HG03432 (cell line): ENCODE measurements around the gene TBK1.

Experiments
- ATAC-seq: cut with Tn5 transposase; IDR thresholded peaks from one replicate; pipeline ENCODE4 v1.9.1; 2021; ENCODE audit warnings: mild to moderate bottlenecking, moderate library complexity; ENCODE audit not compliant: unreplicated experiment

The TBK1 gene

GRCh38 chr12:64451687-64452558, at the start of gene TBK1:
TBK1 (plus strand) TSS chr12:64452120; CDS start chr12:64455871, 3,751 bp downstream.
- ATAC-seq, result peak; percentile 95

GRCh38 chr12:64402181-64402580, 49.7 kb upstream of the TBK1 start:
- no peak for ATAC-seq

DNA sequence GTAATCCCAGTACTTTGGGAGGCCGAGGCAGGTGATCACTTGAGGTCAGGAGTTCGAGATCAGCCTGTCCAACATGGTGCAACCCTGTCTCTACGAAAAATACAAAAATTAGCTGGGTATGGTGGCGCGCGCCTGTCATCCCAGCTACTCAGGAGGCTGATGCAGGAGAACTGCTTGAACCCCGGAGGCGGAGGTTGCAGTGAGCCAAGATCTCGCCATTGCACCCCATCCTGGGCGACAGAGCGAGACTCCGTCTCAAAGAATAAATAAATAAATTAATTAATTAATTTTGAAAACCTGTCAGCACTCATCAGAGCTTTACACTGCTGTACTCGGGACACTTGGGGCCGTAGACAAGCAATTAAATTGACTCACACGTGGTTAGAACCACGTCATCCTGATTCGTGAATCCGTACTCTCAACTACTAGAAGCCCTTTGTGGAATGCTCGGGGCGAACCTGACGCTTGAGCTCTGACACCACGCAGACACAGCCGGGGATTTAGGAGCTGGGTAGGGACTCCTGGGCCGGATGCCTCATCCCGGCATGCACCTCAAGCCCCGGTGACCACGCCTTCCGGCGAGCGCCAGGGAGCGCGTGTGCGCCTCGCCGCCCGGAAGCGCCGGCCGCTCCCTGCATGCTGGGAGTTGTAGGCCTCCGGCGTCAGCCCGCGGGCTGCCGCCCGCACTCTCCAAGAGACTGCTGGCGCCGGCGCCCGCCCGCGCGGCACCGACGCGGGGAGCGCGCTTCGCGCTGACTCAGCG, 48.0 kb upstream of the TBK1 start, which contains the start of gene XPOT:
XPOT (plus strand) TSS at position 686 of the 763 bp plus-strand sequence. CDS start 5,644 bp downstream, outside the sequence.
- ATAC-seq, result peak; percentile 96

GRCh38 chr12:64404470-64405256, 47.3 kb upstream of the TBK1 start:
- peak; percentile 37 for ATAC-seq

DNA sequence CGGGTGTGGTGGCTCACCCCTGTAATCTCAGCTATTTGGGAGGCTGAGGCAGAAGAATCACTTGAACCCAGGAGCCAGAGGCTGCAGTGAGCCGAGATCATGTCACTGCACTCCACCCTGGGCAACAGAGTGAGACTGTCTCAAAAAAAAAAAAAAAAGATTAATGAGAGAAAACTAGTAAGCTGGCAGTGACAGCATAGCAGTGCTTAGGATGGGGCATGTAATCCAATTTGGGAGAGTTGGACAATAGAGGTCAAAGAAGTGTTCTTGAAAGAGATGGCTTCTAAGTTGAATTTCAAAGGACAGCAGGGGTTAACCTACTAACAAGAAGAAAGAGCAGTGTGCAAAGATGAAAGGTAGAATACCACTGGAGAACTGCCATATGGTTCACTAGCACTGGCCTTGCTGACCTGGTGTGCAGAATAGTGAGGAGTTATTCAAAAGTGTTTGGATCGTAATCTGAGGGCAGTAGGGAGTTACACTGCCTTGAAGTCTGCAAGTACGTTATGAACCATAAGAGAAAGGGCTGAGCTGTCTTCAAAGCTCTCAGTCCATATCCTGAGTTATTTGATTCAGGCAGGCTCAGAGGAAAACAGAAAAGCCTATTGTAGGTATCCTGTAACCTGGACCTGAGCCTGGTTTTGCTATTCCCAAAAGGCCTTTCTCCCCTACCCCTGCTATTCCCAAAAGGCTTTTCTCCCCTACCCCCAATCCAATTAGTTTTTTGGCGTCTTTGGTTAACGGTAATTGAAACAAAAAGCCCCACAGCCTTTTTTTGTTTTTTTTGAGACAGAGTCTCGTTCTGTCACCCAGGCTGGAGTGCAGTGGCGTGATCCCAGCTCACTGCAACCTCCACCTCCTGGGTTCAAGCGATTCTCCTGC, 44.3 kb upstream of the TBK1 start:
- no peak for ATAC-seq

DNA sequence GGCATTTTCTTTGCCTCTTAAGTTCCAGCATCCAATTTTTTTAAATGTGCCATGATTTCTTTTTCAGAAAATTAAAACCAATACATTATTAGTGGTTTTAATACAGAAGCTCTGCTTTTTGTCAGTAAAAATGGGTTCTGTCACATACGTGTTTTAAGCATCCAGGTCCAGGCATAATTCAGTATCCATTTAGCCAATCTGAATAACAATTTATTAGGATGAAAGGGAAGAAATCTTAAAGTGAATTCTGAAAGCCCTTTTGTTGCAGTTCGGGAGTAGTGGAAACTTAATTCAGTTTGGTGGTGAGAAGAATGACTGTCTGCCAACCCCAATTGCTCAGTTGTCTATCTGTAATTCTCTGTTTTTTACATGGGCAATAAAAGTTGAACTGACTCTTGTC, 40.5 kb upstream of the TBK1 start:
- no peak for ATAC-seq

GRCh38 chr12:64412459-64412858, 39.5 kb upstream of the TBK1 start:
- ATAC-seq, result no peak

- ATAC-seq, result no peak
Observed at GRCh38 chr12:64413884-64414283, 38.0 kb upstream of the TBK1 start.

DNA sequence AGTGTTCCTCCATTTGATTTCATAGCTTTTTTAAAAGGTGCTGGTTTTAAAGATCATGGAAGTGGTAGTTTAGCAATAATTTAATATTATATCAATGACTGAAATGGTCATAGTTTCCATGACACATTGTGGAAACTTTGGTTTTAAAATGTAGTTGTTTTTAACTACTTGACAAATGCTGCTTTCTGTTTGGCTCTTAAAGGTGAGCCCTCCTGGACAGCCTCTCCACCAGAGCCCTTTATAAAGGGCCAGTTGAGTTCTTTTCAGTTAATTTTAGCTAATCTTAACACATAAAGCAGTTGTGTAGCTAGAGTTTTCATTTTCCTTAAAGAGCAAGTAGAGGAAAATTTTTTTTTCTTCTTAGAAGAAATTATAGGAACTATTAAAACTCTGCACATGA, 33.7 kb upstream of the TBK1 start:
- no peak for ATAC-seq

DNA sequence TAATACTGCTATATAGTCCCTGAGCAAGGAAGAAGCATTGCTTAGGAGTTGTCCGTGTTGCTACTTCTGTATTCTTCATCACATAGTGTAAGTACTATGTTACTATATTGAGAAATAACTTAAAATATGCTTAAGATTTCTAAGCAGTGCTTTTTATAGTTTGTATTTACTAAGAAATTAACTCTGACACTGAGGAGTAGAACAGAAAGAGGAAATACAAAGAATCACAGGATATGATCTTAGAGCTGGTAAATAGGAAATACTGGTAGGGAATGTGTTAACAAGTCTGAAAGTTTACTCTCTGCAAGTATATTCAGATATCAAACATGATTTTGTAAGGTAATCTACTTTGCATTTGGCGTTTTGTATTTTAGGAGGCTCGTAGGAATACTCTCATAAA, 32.2 kb upstream of the TBK1 start:
- ATAC-seq, result no peak

- ATAC-seq, result no peak
Observed at GRCh38 chr12:64427988-64428387, 23.9 kb upstream of the TBK1 start.

- no peak for ATAC-seq
Observed at GRCh38 chr12:64428956-64429355, 23.0 kb upstream of the TBK1 start.

DNA sequence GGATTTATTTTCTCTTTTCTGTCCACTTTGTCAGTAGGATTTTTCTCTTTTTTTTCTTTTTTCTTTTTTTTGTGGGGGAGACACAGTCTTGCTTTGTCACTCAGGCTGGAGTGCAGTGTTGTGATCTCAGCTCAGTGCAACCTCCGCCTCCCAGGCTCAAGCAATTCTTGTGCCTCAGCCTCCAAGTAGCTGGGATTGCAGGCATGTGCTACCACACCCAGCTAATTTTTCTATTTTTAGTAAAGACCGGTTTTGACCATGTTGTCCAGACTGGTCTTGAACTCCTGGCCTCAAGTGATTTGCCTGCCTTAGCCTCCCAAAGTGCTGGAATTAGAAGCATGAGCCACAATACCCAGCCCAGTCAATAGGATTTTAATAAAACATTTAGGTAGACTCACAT, 21.0 kb upstream of the TBK1 start:
- no peak for ATAC-seq

- no peak for ATAC-seq
Observed at GRCh38 chr12:64431791-64432190, 20.1 kb upstream of the TBK1 start.

DNA sequence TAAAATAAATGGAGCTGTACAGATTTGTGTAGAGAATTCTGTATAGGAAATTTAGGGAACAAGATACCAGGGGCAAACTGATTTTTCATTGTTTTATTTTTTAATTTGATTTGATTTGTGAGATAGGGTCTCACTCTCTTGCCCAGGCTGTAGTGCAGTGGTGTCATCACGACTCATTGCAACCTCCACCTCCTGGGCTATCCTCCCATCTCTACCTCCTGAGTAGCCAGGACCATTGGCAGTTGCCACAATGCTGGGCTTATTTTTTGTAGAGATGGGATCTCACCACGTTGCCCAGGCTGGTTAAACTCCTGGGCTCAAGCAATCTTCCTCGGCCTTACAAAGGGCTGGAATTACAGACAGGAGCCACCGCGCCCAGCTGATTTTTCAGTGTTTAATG, 18.0 kb upstream of the TBK1 start:
- ATAC-seq, result no peak

DNA sequence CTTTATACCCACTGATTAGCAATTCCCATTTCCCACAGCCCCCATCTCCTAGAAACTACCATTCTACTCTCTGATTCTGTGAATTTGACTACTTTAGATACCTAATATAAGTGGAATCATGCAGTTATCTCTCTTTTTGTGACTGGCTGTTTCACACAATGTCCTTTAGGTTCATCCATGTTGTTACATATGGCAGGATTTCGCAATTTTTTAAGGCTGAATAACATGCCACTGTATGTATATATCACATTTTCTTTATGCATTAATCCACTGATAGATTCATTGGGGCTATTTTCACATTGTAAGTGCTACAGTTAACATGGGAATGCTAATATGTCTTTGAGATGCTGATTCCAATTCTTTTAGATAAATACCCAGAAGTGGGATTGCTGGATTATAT, 11.8 kb upstream of the TBK1 start:
- ATAC-seq, result no peak

- ATAC-seq, result no peak
Observed at GRCh38 chr12:64445490-64445889, 6.4 kb upstream of the TBK1 start.

DNA sequence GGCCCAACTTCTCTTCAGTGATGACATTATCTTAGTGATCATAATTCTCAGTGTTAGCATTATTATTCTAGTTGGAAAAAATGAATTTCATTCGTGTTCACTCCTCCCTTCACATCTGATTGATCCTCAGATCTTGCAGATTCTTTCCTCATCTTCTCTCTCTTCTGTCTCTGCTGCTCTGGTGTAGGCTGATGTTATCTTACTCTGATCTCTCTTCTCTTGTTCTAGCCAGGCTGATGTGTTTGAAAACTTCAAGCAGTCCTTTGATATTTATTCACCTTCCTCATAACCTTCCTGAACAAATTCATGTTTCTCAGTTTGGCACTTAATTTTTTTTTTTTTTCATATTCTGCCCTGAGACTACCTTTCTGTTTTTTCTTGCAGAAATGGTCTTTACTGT, 5.6 kb upstream of the TBK1 start:
- ATAC-seq, result no peak

- no peak for ATAC-seq
Observed at GRCh38 chr12:64450057-64450640, 1.8 kb upstream of the TBK1 start.
